ENCODE measurements around the gene SIGLEC15. TPM values are rescaled to one million over a fixed set of nuclear protein-coding genes. Genes with fewer than 3 reads are reported as not detected.

The SIGLEC15 gene
- polyA plus RNA-seq, 3 donors: 6.5 to 9.9 (median 7.8) TPM

- Histone ChIP-seq H3K27ac (ENCODE audit: low read depth in 1 of 2, low read length in 2 of 2) (no peak overlapping the region), H3K4me1 (ENCODE audit: control insufficient read depth in 1 of 2, insufficient read depth in 2 of 2, low read length in 2 of 2) (no peaks in the 10 kb centered on the region), H2AFZ (ENCODE audit: insufficient read depth, low read depth, low read length, poor library complexity, severe bottlenecking) (no peak overlapping the region), H3K27me3 (ENCODE audit: control insufficient read depth in 2 of 2, insufficient read depth in 2 of 2, low read length in 2 of 2) (no peaks in the 10 kb centered on the region), H3K9ac (ENCODE audit: insufficient read depth, low read length, poor library complexity, severe bottlenecking) (no peak overlapping the region), H4K20me1 (ENCODE audit: insufficient read depth, low read length) (no peaks in the 10 kb centered on the region), H3K4me2 (replicated peaks; ENCODE audit: extremely low read depth, low read length, poor library complexity, severe bottlenecking) (no peak overlapping the region), H3K36me3 (replicated peaks in 1 of 2; ENCODE audit: control insufficient read depth in 1 of 2, insufficient read depth in 2 of 2, low read length in 2 of 2) (peaks cover 74 to 95% of the 10 kb centered on the region in 2 donors), H3K9me3 (replicated peaks in 1 of 2; ENCODE audit: control insufficient read depth in 1 of 2, insufficient read depth in 1 of 2, low read length in 2 of 2) (no peaks in the 10 kb centered on the region), H3K4me3 (replicated peaks in 1 of 3; ENCODE audit: low read depth in 2 of 3, low read length in 3 of 3) (no peak overlapping the region), H3K79me2 (ENCODE audit: insufficient read depth, low read length) (no peaks in the 10 kb centered on the region)
- H3K9me3 Mint-ChIP-seq: peaks cover 0 to 3% (median 0%) of the 10 kb centered on the region in 7 donors
- H3K4me3 Mint-ChIP-seq: no peak overlapping the region
- H3K36me3 Mint-ChIP-seq: peaks cover 74 to 80% of the 10 kb centered on the region in 2 donors
- peaks cover 0 to 1% (median 0%) of the 10 kb centered on the region in 3 donors for H3K27me3 Mint-ChIP-seq (ENCODE audit: low read depth in 3 of 3)
- DNase-seq: no peak
- intact Hi-C loops (cut with micrococcal nuclease): no loop called here
- H3K4me1 Mint-ChIP-seq: peaks cover 7% of the 10 kb centered on the region
- no peak overlapping the region for H3K27ac Mint-ChIP-seq
- WGBS (ENCODE audit: insufficient coverage): 100% methylated on average over 3 of the region's 3 CpGs
- no peak for TF ChIP-seq CTCF (IDR thresholded peaks at IDR 0.05)
Observed at GRCh38 chr18:45876161-45876560, 50.7 kb downstream of the SIGLEC15 start.

GRCh38 chr18:45877403-45877802, 51.9 kb downstream of the SIGLEC15 start:
- H3K36me3 ChIP-seq (replicated peaks in 1 of 2; ENCODE audit: control insufficient read depth in 1 of 2, insufficient read depth in 2 of 2, low read length in 2 of 2): peaks cover 82 to 95% of the 10 kb centered on the region in 2 donors

More at GRCh38 chr18:45877403-45877802, 51.9 kb downstream of the SIGLEC15 start:
- peaks cover 0 to 3% (median 0%) of the 10 kb centered on the region in 7 donors for H3K9me3 Mint-ChIP-seq
- Histone ChIP-seq H4K20me1 (ENCODE audit: insufficient read depth, low read length) (no peaks in the 10 kb centered on the region), H3K27me3 (ENCODE audit: control insufficient read depth in 2 of 2, insufficient read depth in 2 of 2, low read length in 2 of 2) (no peaks in the 10 kb centered on the region), H3K79me2 (ENCODE audit: insufficient read depth, low read length) (no peaks in the 10 kb centered on the region), H3K9me3 (replicated peaks in 1 of 2; ENCODE audit: control insufficient read depth in 1 of 2, insufficient read depth in 1 of 2, low read length in 2 of 2) (no peaks in the 10 kb centered on the region), H3K4me1 (ENCODE audit: control insufficient read depth in 1 of 2, insufficient read depth in 2 of 2, low read length in 2 of 2) (no peaks in the 10 kb centered on the region), H3K4me2 (replicated peaks; ENCODE audit: extremely low read depth, low read length, poor library complexity, severe bottlenecking) (no peak overlapping the region), H3K4me3 (replicated peaks in 1 of 3; ENCODE audit: low read depth in 2 of 3, low read length in 3 of 3) (no peak overlapping the region), H3K27ac (ENCODE audit: low read depth in 1 of 2, low read length in 2 of 2) (no peak overlapping the region), H3K9ac (ENCODE audit: insufficient read depth, low read length, poor library complexity, severe bottlenecking) (no peak overlapping the region), H2AFZ (ENCODE audit: insufficient read depth, low read depth, low read length, poor library complexity, severe bottlenecking) (no peak overlapping the region)
- H3K4me3 Mint-ChIP-seq: no peak overlapping the region
- peaks cover 0 to 1% (median 0%) of the 10 kb centered on the region in 3 donors for H3K27me3 Mint-ChIP-seq (ENCODE audit: low read depth in 3 of 3)
- intact Hi-C loops (cut with micrococcal nuclease): no loop called here
- H3K4me1 Mint-ChIP-seq: peaks cover 7% of the 10 kb centered on the region
- no peak for TF ChIP-seq CTCF (IDR thresholded peaks at IDR 0.05)
- peaks cover 75 to 83% of the 10 kb centered on the region in 2 donors for H3K36me3 Mint-ChIP-seq
- DNase-seq: no peak
- H3K27ac Mint-ChIP-seq: no peak overlapping the region
- WGBS (ENCODE audit: insufficient coverage): 100% methylated on average over 2 of the region's 3 CpGs
